HepG2 (cell line): ENCODE results near the gene SP140L. TPM values are rescaled to one million over a fixed set of nuclear protein-coding genes. Genes with fewer than 3 reads are reported as not detected.

Source experiments
- FIP1L1 ChIP-seq: fragments of 200-400 bp; formaldehyde crosslinking; IDR thresholded peaks from 2 replicates; pipeline ENCODE4 v1.6.1; 2018; ENCODE audit warnings: low read depth, mild to moderate bottlenecking, low read length, moderate library complexity, borderline replicate concordance; ENCODE audit not compliant: insufficient read depth
- FOXA1 ChIP-seq, 2 experiments: fragments of 450-650 bp in 1 of 2; sonication (generic) in 1 of 2; formaldehyde crosslinking in 1 of 2; IDR thresholded peaks; 2 replicates each; pipeline versions ENCODE4 v1.4.0 to v1.6.1; 2016 to 2020; ENCODE audit warnings: missing genetic modification reagents in 1 of 2
- KAT2B ChIP-seq: fragments of 150-350 bp; IDR thresholded peaks from 2 replicates; pipeline ENCODE4 v1.6.1; 2014; ENCODE audit warnings: low read depth, low read length, borderline replicate concordance
- MTF1 ChIP-seq: sonication (generic); formaldehyde crosslinking; IDR thresholded peaks from 2 replicates; pipeline ENCODE4 v1.5.0; 2020; ENCODE audit warnings: missing genetic modification reagents
- THRA ChIP-seq: sonication (generic); formaldehyde crosslinking; IDR thresholded peaks from 2 replicates; pipeline ENCODE4 v1.4.0; 2020; ENCODE audit warnings: missing genetic modification reagents, borderline replicate concordance
- ZFY ChIP-seq: sonication (generic); formaldehyde crosslinking; IDR thresholded peaks from 2 replicates; pipeline ENCODE4 v1.4.0; 2020; ENCODE audit warnings: missing genetic modification reagents
- ZNF318 ChIP-seq: sonication (generic); formaldehyde crosslinking; IDR thresholded peaks from 2 replicates; pipeline ENCODE4 v1.4.0; 2020; ENCODE audit warnings: mild to moderate bottlenecking, missing genetic modification reagents
- ZNF362 ChIP-seq: sonication (generic); formaldehyde crosslinking; IDR thresholded peaks from 2 replicates; pipeline ENCODE4 v1.4.0; 2020; ENCODE audit warnings: missing genetic modification reagents, mild to moderate bottlenecking, borderline replicate concordance
- ZNF570 ChIP-seq: sonication (generic); formaldehyde crosslinking; IDR thresholded peaks from 2 replicates; pipeline ENCODE4 v1.4.0; 2020; ENCODE audit warnings: mild to moderate bottlenecking, missing genetic modification reagents, borderline replicate concordance
- ZNF768 ChIP-seq: sonication (generic); formaldehyde crosslinking; IDR thresholded peaks from 2 replicates; pipeline ENCODE4 v1.4.0; 2020; ENCODE audit warnings: missing genetic modification reagents
- polyA plus RNA-seq, 8 experiments: library from polyadenylated mRNA; depleted of rRNA in 3 of 8; stranded (reverse) in 7 of 8; unstranded in 1 of 8; fragments of >200 nt; fragmentation: Illumina TruSeq in 4 of 8; extraction: Trizol in 4 of 8; gene quantifications; 2 replicates each; pipeline versions ENCODE4 v1.2.1 to v1.2.3, GENCODE V29; 2011 to 2016; ENCODE audit warnings: low read depth in 4 of 8, missing spikeins in 1 of 8, mixed read lengths in 1 of 8; ENCODE audit not compliant: insufficient read depth in 1 of 8
- total RNA-seq, 5 experiments: library from RNA; depleted of rRNA; stranded (reverse); fragments of >200 nt; fragmentation: Illumina TruSeq; extraction: Trizol; gene quantifications; 2 replicates each; pipeline ENCODE4 v1.2.3, GENCODE V29; 2016; ENCODE audit warnings: low read depth in 1 of 5
- TF ChIP-seq, protein P1 (sequence below): sonication (generic); formaldehyde crosslinking; IDR thresholded peaks from 2 replicates; pipeline ENCODE4 v1.5.0; 2020; ENCODE audit warnings: mild to moderate bottlenecking, missing genetic modification reagents
- TF ChIP-seq, protein P2 (sequence below): sonication (generic); formaldehyde crosslinking; conservative IDR thresholded peaks from 2 replicates; pipeline ENCODE4 v1.5.0; 2020; ENCODE audit warnings: missing genetic modification reagents

Gene SP140L
- total and polyA plus RNA-seq, 2 of the 13 experiments (the other 11 are each of a cell fraction or from before 2014, with no cell fraction given) = 10.9 to 17.5 TPM

DNA sequence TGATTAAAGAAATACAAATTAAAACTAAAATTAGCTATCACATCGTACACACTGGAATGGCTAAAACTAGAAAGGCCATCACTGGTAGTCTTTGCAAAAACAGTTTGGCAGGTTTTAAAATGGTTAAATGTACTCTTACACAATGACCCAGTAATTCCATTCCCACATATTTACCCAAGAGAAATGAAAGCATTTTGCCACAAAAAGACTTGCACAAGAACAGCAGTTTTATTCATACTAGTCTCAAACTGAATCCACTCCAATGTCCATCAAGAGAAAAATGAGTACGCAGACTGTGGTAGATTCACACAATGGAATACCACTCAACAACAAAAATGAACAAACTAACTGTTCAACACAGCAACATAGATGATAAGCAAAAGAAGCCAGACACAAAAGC, 29.1 kb downstream of the SP140L start (continued):
- TF ChIP-seq ZNF318 (CRISPR knock-in tag) = no peak
- TF ChIP-seq, protein P1, sequence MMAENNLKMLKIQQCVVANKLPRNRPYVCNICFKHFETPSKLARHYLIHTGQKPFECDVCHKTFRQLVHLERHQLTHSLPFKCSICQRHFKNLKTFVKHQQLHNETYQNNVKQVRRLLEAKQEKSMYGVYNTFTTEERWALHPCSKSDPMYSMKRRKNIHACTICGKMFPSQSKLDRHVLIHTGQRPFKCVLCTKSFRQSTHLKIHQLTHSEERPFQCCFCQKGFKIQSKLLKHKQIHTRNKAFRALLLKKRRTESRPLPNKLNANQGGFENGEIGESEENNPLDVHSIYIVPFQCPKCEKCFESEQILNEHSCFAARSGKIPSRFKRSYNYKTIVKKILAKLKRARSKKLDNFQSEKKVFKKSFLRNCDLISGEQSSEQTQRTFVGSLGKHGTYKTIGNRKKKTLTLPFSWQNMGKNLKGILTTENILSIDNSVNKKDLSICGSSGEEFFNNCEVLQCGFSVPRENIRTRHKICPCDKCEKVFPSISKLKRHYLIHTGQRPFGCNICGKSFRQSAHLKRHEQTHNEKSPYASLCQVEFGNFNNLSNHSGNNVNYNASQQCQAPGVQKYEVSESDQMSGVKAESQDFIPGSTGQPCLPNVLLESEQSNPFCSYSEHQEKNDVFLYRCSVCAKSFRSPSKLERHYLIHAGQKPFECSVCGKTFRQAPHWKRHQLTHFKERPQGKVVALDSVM (CRISPR knock-in tag) = no peak
- peak; percentile 43; the same call in 1 of the 2 replicates for TF ChIP-seq FOXA1 (IDR thresholded peaks at IDR 0.05)
- TF ChIP-seq FOXA1 (CRISPR knock-in tag; IDR thresholded peaks at IDR 0.05) = peak; percentile 92
- TF ChIP-seq, protein P2, sequence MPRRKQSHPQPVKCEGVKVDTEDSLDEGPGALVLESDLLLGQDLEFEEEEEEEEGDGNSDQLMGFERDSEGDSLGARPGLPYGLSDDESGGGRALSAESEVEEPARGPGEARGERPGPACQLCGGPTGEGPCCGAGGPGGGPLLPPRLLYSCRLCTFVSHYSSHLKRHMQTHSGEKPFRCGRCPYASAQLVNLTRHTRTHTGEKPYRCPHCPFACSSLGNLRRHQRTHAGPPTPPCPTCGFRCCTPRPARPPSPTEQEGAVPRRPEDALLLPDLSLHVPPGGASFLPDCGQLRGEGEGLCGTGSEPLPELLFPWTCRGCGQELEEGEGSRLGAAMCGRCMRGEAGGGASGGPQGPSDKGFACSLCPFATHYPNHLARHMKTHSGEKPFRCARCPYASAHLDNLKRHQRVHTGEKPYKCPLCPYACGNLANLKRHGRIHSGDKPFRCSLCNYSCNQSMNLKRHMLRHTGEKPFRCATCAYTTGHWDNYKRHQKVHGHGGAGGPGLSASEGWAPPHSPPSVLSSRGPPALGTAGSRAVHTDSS (CRISPR knock-in tag) = no peak
- no peak for TF ChIP-seq MTF1 (CRISPR knock-in tag)
- TF ChIP-seq ZNF768 (CRISPR knock-in tag) = no peak
- TF ChIP-seq KAT2B = no peak
- peak; percentile 19; the same call in 1 of the 2 replicates for TF ChIP-seq ZNF362 (CRISPR knock-in tag)
- 0 out of 2 replicates have a peak, but pooled peaks have one; percentile 30 for TF ChIP-seq THRA (CRISPR knock-in tag)
- no peak for TF ChIP-seq ZNF570 (CRISPR knock-in tag)
- no peak for TF ChIP-seq ZFY (CRISPR knock-in tag)
- TF ChIP-seq FIP1L1 = no peak
